Panc1 (cell line): ENCODE measurements around the gene USP32. TPM values are rescaled to one million over a fixed set of nuclear protein-coding genes. Genes with fewer than 3 reads are reported as not detected.
A peak's percentile ranks its signal among the peaks of the same experiment; 100 is the strongest.

Experiments used
- ATAC-seq: fragments of 200-7000 bp; cut with Tn5 transposase; 2 replicates; pipeline ENCODE4 v1.9.1; 2020; ENCODE audit warnings: mild to moderate bottlenecking, moderate library complexity
- BruUV-seq: library from RNA; stranded (reverse); fragments of 400-500 nt; replicated peaks from 2 replicates; lab custom pipeline; 2021; lab: Mats Ljungman, UMichigan
- CTCF ChIA-PET: fragments of 300-600 bp; sonication (Branson Sonifier 250); formaldehyde crosslinking; loops from one replicate; lab custom pipeline; 2022; ENCODE audit warnings: antibody characterized with exemption; lab: Charles Lee
- POLR2A ChIA-PET: fragments of 300-600 bp; sonication (Branson Sonifier 250); formaldehyde crosslinking; loops from one replicate; lab custom pipeline; 2022; ENCODE audit warnings: antibody characterized with exemption; lab: Charles Lee
- DNase-seq: peaks from one replicate; pipeline ENCODE4 v3.0.0-alpha.2; 2010; ENCODE audit warnings: low read depth, low spot score
- H3K27ac ChIP-seq: 2 replicates; pipeline ENCODE4 v1.5.1; 2011; ENCODE audit warnings: mild to moderate bottlenecking, low read length, inconsistent platforms
- H3K27me3 ChIP-seq: fragments of 200-500 bp; sonication (Bioruptor generic); 2 replicates; pipeline ENCODE4 v1.6.0; 2014; ENCODE audit warnings: low read length, inconsistent platforms; ENCODE audit not compliant: control insufficient read depth, insufficient read depth
- H3K36me3 ChIP-seq: fragments of 200-500 bp; sonication (Bioruptor generic); 2 replicates; pipeline ENCODE4 v1.5.1; 2014; ENCODE audit warnings: inconsistent platforms, mild to moderate bottlenecking, low read length, moderate library complexity; ENCODE audit not compliant: control insufficient read depth, insufficient read depth
- H3K4me1 ChIP-seq: 2 replicates; pipeline ENCODE4 v1.5.1; 2011; ENCODE audit warnings: inconsistent platforms, mild to moderate bottlenecking, low read length, moderate library complexity; ENCODE audit not compliant: control insufficient read depth, insufficient read depth
- H3K4me3 ChIP-seq, 2 experiments: 2 replicates each; pipeline ENCODE4 v1.5.1; 2011 to 2012; ENCODE audit warnings: low read depth in 2 of 2, low read length in 2 of 2, mild to moderate bottlenecking in 2 of 2, inconsistent platforms in 1 of 2, moderate library complexity in 1 of 2
- H3K9me3 ChIP-seq: fragments of 200-500 bp; sonication (Bioruptor generic); 2 replicates; pipeline ENCODE4 v1.5.1; 2014; ENCODE audit warnings: low read depth, mild to moderate bottlenecking, inconsistent platforms, low read length, moderate library complexity; ENCODE audit not compliant: control insufficient read depth, insufficient read depth
- CTCF ChIP-seq: fragments of 450-650 bp; IDR thresholded peaks from 2 replicates; pipeline ENCODE4 v1.5.1; 2017; ENCODE audit warnings: mild to moderate bottlenecking
- POLR2AphosphoS5 ChIP-seq: IDR thresholded peaks from 2 replicates; pipeline ENCODE4 v1.6.1; 2012; ENCODE audit warnings: mild to moderate bottlenecking, low read depth, low read length, moderate library complexity
- REST ChIP-seq, 2 experiments: IDR thresholded peaks; 2 replicates each; pipeline ENCODE4 v1.6.1; 2011 to 2012; ENCODE audit warnings: low read depth in 2 of 2, control low read depth in 1 of 2, low read length in 1 of 2, mild to moderate bottlenecking in 1 of 2, moderate library complexity in 1 of 2; ENCODE audit not compliant: insufficient read depth in 1 of 2
- SIN3A ChIP-seq: IDR thresholded peaks from 2 replicates; pipeline ENCODE4 v1.6.1; 2012; ENCODE audit warnings: low read depth, mild to moderate bottlenecking, low read length, moderate library complexity, borderline replicate concordance; ENCODE audit not compliant: insufficient read depth
- TCF7L2 ChIP-seq: IDR thresholded peaks from 2 replicates; pipeline ENCODE4 v1.6.1; 2011; ENCODE audit warnings: mild to moderate bottlenecking, low read depth, low read length, inconsistent platforms
- in situ Hi-C: cut with HindIII; loops from 2 replicates; pipeline ENCODE4 v1.10.0; 2016; ENCODE audit warnings: low sequenced_read_pairs, low pct_unique_long_range_greater_than_20kb
- intact Hi-C: fragments of 100-400 bp; cut with micrococcal nuclease; formaldehyde crosslinking; loops from one replicate; pipeline ENCODE4 v1.10.0; 2022; ENCODE audit not compliant: unreplicated experiment
- total RNA-seq: library from RNA; stranded (reverse); gene quantifications from one replicate; pipeline ENCODE4 v1.2.1, GENCODE V29; 2021; ENCODE audit not compliant: unreplicated experiment

Gene USP32
- total RNA-seq, 1 experiment from 2014 or later: 45.5 TPM

GRCh38 chr17:60390925-60391470 is 935 bp downstream of the USP32 start:
- BruUV-seq: no TSS peak
- ChIA-PET POLR2A (no interaction called here), CTCF (no interaction called here)
- H3K27me3 ChIP-seq: no peaks in the 10 kb centered on the region
- H3K27ac ChIP-seq: peak overlapping the region; percentile 92
- in situ Hi-C loops: no loop called here
- intact Hi-C loops: no loop called here
- ATAC-seq: no peak; the same call in 1 of the 2 replicates
- H3K9me3 ChIP-seq: no peaks in the 10 kb centered on the region
- H3K36me3 ChIP-seq: peaks cover 11% of the 10 kb centered on the region
- H3K4me1 ChIP-seq: peaks cover 18% of the 10 kb centered on the region
- TF ChIP-seq REST (IDR thresholded peaks at IDR 0.05; ENCODE audit: insufficient read depth in 1 of 2, low read depth in 2 of 2, low read length in 1 of 2) (0 out of 4 replicates have a peak, but pooled peaks of 1 of the 2 experiments have one; percentile 4), TCF7L2 (no peak), SIN3A (no peak), POLR2AphosphoS5 (no peak), CTCF (no peak)
- peak overlapping the region; percentile 86 to 92 for H3K4me3 ChIP-seq
- no peak for DNase-seq

- H3K9me3 ChIP-seq: no peaks in the 10 kb centered on the region
- DNase-seq (no peak), ATAC-seq (no peak)
- TSS peak; percentile 63 for BruUV-seq
- TF ChIP-seq POLR2AphosphoS5 (no peak), REST (IDR thresholded peaks at IDR 0.05; ENCODE audit: insufficient read depth in 1 of 2, low read depth in 2 of 2, low read length in 1 of 2) (no peak), SIN3A (no peak), TCF7L2 (no peak), CTCF (no peak)
- ChIA-PET POLR2A (no interaction called here), CTCF (no interaction called here)
- peak overlapping the region; percentile 86 to 92 for H3K4me3 ChIP-seq
- intact Hi-C loops (no loop called here), in situ Hi-C loops (no loop called here)
- H3K36me3 ChIP-seq: peaks cover 11% of the 10 kb centered on the region
- H3K27me3 ChIP-seq: no peaks in the 10 kb centered on the region
- peaks cover 18% of the 10 kb centered on the region for H3K4me1 ChIP-seq
- peak overlapping the region; percentile 92; the same call in 1 of the 2 replicates for H3K27ac ChIP-seq
These were observed 1.7 kb downstream of the USP32 start for GRCh38 chr17:60390186-60390585.
